ENCODE data around the gene STK32B.

DNA sequence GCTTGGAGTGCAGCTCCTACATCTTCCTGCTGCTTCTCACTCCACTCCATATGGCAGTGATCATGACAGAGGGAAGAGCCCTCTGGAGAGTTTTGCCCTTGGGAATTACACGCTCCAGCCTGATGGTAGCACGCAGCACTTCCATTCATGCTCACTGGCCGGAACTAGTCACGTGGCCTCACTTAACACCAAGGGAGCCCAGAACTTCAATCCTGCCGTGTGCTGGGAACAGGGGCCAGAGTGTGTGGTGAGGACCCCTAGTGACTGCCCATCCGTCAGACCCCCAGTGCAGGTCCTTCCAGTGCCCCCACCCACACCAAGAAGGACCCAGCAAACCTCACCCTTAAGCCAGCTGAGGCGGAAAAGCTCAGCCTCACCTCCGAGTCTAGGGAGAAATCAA is 426.3 kb downstream of the STK32B start:
- no peak for TF ChIP-seq CTCF (IDR thresholded peaks at IDR 0.05)
- TF ChIP-seq SIN3A (IDR thresholded peaks at IDR 0.05; ENCODE audit: borderline replicate concordance, low read depth, low read length): no peak
- TF ChIP-seq RXRA (IDR thresholded peaks at IDR 0.05; ENCODE audit: borderline replicate concordance, low read depth): no peak
- no peak for TF ChIP-seq TAF1 (IDR thresholded peaks at IDR 0.05; ENCODE audit: borderline replicate concordance, low read depth, low read length)
- TF ChIP-seq ZBTB33 (IDR thresholded peaks at IDR 0.05; ENCODE audit: borderline replicate concordance, low read depth): no peak
- TF ChIP-seq EP300 (IDR thresholded peaks at IDR 0.05; ENCODE audit: borderline replicate concordance in 1 of 2, low read depth in 1 of 2, low read length in 1 of 2): no peak
- TF ChIP-seq NRF1 (IDR thresholded peaks at IDR 0.05; ENCODE audit: low read depth, low read length): no peak
- no peak for TF ChIP-seq MAX (IDR thresholded peaks at IDR 0.05; ENCODE audit: low read depth)
- TF ChIP-seq EZH2phosphoT487 (IDR thresholded peaks at IDR 0.05; ENCODE audit: borderline replicate concordance, low read depth): no peak
- TF ChIP-seq REST (IDR thresholded peaks at IDR 0.05; ENCODE audit: low read depth, low read length): no peak
- no peak for TF ChIP-seq POLR2AphosphoS5 (IDR thresholded peaks at IDR 0.05; ENCODE audit: low read depth, low read length)
- no peak for TF ChIP-seq RCOR1 (IDR thresholded peaks at IDR 0.05; ENCODE audit: low read length)
- TF ChIP-seq RAD21 (IDR thresholded peaks at IDR 0.05; ENCODE audit: low read length): no peak

Data from SK-N-SH (cell line).